DND-41 (cell line): ENCODE results near the gene CMTR2.

Source experiments
- CTCF ChIP-seq: IDR thresholded peaks from 2 replicates; pipeline ENCODE4 v1.5.1; 2012; ENCODE audit warnings: borderline replicate concordance, low read length, moderate library complexity, mild to moderate bottlenecking; ENCODE audit not compliant: poor library complexity, severe bottlenecking; ENCODE audit errors: extremely low read depth
- EZH2 ChIP-seq: IDR thresholded peaks from 3 replicates; pipeline ENCODE4 v1.6.1; 2012; ENCODE audit warnings: borderline replicate concordance, low read depth, mild to moderate bottlenecking, moderate library complexity, low read length, inconsistent platforms; ENCODE audit not compliant: severe bottlenecking

GRCh38 chr16:71255721-71256120, 33.5 kb downstream of the CMTR2 start:
- TF ChIP-seq CTCF (no peak), EZH2 (no peak)
